ENCODE measurements around the gene DMXL2.
"Not testable (repeated sequence)": the region's sequence is repeated elsewhere in the genome, so short reads cannot be mapped to it uniquely, and the experiment has no call there.

DMXL2 gene

GRCh38 chr15:51621936-51622603, 501 bp downstream of the DMXL2 start:
- peak in 1 of 2 donors; percentile 25 for DNase-seq (ENCODE audit: low read depth in 2 of 2)

GRCh38 chr15:51621155-51621765, 1.3 kb downstream of the DMXL2 start:
- no peak for DNase-seq (ENCODE audit: low read depth in 2 of 2)

- no peak for DNase-seq (ENCODE audit: low read depth in 2 of 2)
Measured at GRCh38 chr15:51620641-51621040, 1.9 kb downstream of the DMXL2 start.

GRCh38 chr15:51620122-51620521, 2.4 kb downstream of the DMXL2 start:
- no peak for DNase-seq (ENCODE audit: low read depth in 2 of 2)

GRCh38 chr15:51619331-51620035, 3.1 kb downstream of the DMXL2 start:
- no peak for DNase-seq (ENCODE audit: low read depth in 2 of 2)

GRCh38 chr15:51617886-51618285, 4.7 kb downstream of the DMXL2 start:
- DNase-seq (ENCODE audit: low read depth in 2 of 2), result no peak

- no peak for DNase-seq (ENCODE audit: low read depth in 2 of 2)
Measured at GRCh38 chr15:51613951-51614350, 8.6 kb downstream of the DMXL2 start.

- not testable (repeated sequence) for DNase-seq (ENCODE audit: low read depth in 2 of 2)
Measured at GRCh38 chr15:51612669-51613068, 9.9 kb downstream of the DMXL2 start.

- not testable (repeated sequence) for DNase-seq (ENCODE audit: low read depth in 2 of 2)
Measured at GRCh38 chr15:51603462-51603948, 19.1 kb downstream of the DMXL2 start.

GRCh38 chr15:51603002-51603401, 19.6 kb downstream of the DMXL2 start:
- DNase-seq (ENCODE audit: low read depth in 2 of 2), result no peak

- DNase-seq (ENCODE audit: low read depth in 2 of 2), result no peak
Measured at GRCh38 chr15:51602484-51602883, 20.1 kb downstream of the DMXL2 start.

GRCh38 chr15:51601801-51602200, 20.8 kb downstream of the DMXL2 start:
- no peak for DNase-seq (ENCODE audit: low read depth in 2 of 2)

GRCh38 chr15:51600114-51600513, 22.5 kb downstream of the DMXL2 start:
- no peak for DNase-seq (ENCODE audit: low read depth in 2 of 2)

GRCh38 chr15:51589881-51590568, 32.5 kb downstream of the DMXL2 start:
- no peak for DNase-seq (ENCODE audit: low read depth in 2 of 2)

GRCh38 chr15:51588966-51589365, 33.6 kb downstream of the DMXL2 start:
- no peak for DNase-seq (ENCODE audit: low read depth in 2 of 2)

GRCh38 chr15:51585986-51586385, 36.6 kb downstream of the DMXL2 start:
- DNase-seq (ENCODE audit: low read depth in 2 of 2), result no peak

- DNase-seq (ENCODE audit: low read depth in 2 of 2), result no peak
Measured at GRCh38 chr15:51580982-51581381, 41.6 kb downstream of the DMXL2 start.

GRCh38 chr15:51580385-51580784, 42.2 kb downstream of the DMXL2 start:
- DNase-seq (ENCODE audit: low read depth in 2 of 2), result no peak

- DNase-seq (ENCODE audit: low read depth in 2 of 2), result no peak
Measured at GRCh38 chr15:51579012-51579411, 43.6 kb downstream of the DMXL2 start.

- DNase-seq (ENCODE audit: low read depth in 2 of 2), result no peak
Measured at GRCh38 chr15:51577636-51578304, 44.8 kb downstream of the DMXL2 start.

GRCh38 chr15:51576911-51577500, 45.6 kb downstream of the DMXL2 start:
- no peak for DNase-seq (ENCODE audit: low read depth in 2 of 2)
